ENCODE data around the gene TNFRSF25. TPM values are rescaled to one million over a fixed set of nuclear protein-coding genes. Genes with fewer than 3 reads are reported as not detected.

TNFRSF25 gene
- total and polyA plus RNA-seq, 2 experiments from 2014 or later, result 3.1 to 5.6 TPM

GRCh38 chr1:6471970-6472368 is 6.0 kb upstream of the TNFRSF25 start:
- Histone ChIP-seq H3K9me2 (ENCODE audit: insufficient read depth) (no peaks in the 10 kb centered on the region), H3K9me3 (ENCODE audit: low read depth) (no peaks in the 10 kb centered on the region), H3F3A (ENCODE audit: insufficient read depth) (no peaks in the 10 kb centered on the region), H3K4me2 (ENCODE audit: unreplicated experiment) (no peak overlapping the region), H3K9ac (no peak overlapping the region), H2AFZ (no peak overlapping the region), H3K79me2 (ENCODE audit: insufficient read depth) (no peaks in the 10 kb centered on the region), H3K36me3 (ENCODE audit: low read depth) (no peaks in the 10 kb centered on the region), H3K4me1 (ENCODE audit: insufficient read depth) (no peaks in the 10 kb centered on the region), H3K27ac (no peak overlapping the region), H3K4me3 (no peak overlapping the region), H3K27me3 (replicated peaks; ENCODE audit: insufficient read depth) (no peaks in the 10 kb centered on the region), H4K20me1 (ENCODE audit: insufficient read depth) (no peaks in the 10 kb centered on the region)
- DNase-seq, result no peak
- in situ Hi-C loops (cut with MboI), result no loop called here
- 72 to 81% methylated on average over 7 of the region's 7 CpGs for WGBS, 2 experiments (ENCODE audit: low coverage in 1 of 2, low lambda C conversion rate in 2 of 2, missing lambda C conversion rate in 2 of 2)
- TF ChIP-seq EZH2phosphoT487 (IDR thresholded peaks at IDR 0.05; ENCODE audit: insufficient read depth, low read depth) (no peak), EZH2 (IDR thresholded peaks at IDR 0.05; ENCODE audit: insufficient read depth, poor library complexity, severe bottlenecking) (no peak)

GRCh38 chr1:6471086-6471969 is 5.4 kb upstream of the TNFRSF25 start:
- in situ Hi-C loops (cut with MboI), result no loop called here
- H2AFZ ChIP-seq, result no peak overlapping the region
- H4K20me1 ChIP-seq (ENCODE audit: insufficient read depth), result no peaks in the 10 kb centered on the region
- H3K4me2 ChIP-seq (ENCODE audit: unreplicated experiment), result no peak overlapping the region
- 72 to 73% methylated on average over 27 to 67 of the region's 67 CpGs for WGBS, 2 experiments (ENCODE audit: low coverage in 1 of 2, low lambda C conversion rate in 2 of 2, missing lambda C conversion rate in 2 of 2)
- no peak overlapping the region for H3K27ac ChIP-seq
- H3K4me1 ChIP-seq (ENCODE audit: insufficient read depth), result no peaks in the 10 kb centered on the region
- H3K9me2 ChIP-seq (ENCODE audit: insufficient read depth), result no peaks in the 10 kb centered on the region
- no peak overlapping the region for H3K4me3 ChIP-seq
- no peaks in the 10 kb centered on the region for H3K9me3 ChIP-seq (ENCODE audit: low read depth)
- H3F3A ChIP-seq (ENCODE audit: insufficient read depth), result no peaks in the 10 kb centered on the region
- no peak for DNase-seq
- TF ChIP-seq EZH2 (IDR thresholded peaks at IDR 0.05; ENCODE audit: insufficient read depth, poor library complexity, severe bottlenecking) (no peak), EZH2phosphoT487 (IDR thresholded peaks at IDR 0.05; ENCODE audit: insufficient read depth, low read depth) (no peak)
- H3K79me2 ChIP-seq (ENCODE audit: insufficient read depth), result no peaks in the 10 kb centered on the region
- no peaks in the 10 kb centered on the region for H3K27me3 ChIP-seq (replicated peaks; ENCODE audit: insufficient read depth)
- H3K36me3 ChIP-seq (ENCODE audit: low read depth), result no peaks in the 10 kb centered on the region
- H3K9ac ChIP-seq, result no peak overlapping the region

- H3K9ac ChIP-seq, result no peak overlapping the region
- no peaks in the 10 kb centered on the region for H3K79me2 ChIP-seq (ENCODE audit: insufficient read depth)
- no peak overlapping the region for H3K4me2 ChIP-seq (ENCODE audit: unreplicated experiment)
- no peaks in the 10 kb centered on the region for H3K9me3 ChIP-seq (ENCODE audit: low read depth)
- no peaks in the 10 kb centered on the region for H3K9me2 ChIP-seq (ENCODE audit: insufficient read depth)
- H3K4me1 ChIP-seq (ENCODE audit: insufficient read depth), result no peaks in the 10 kb centered on the region
- in situ Hi-C loops (cut with MboI), result no loop called here
- H3K36me3 ChIP-seq (ENCODE audit: low read depth), result no peaks in the 10 kb centered on the region
- no peak for TF ChIP-seq EZH2phosphoT487 (IDR thresholded peaks at IDR 0.05; ENCODE audit: insufficient read depth, low read depth)
- TF ChIP-seq EZH2 (IDR thresholded peaks at IDR 0.05; ENCODE audit: insufficient read depth, poor library complexity, severe bottlenecking), result no peak
- no peak overlapping the region for H3K27ac ChIP-seq
- H3K4me3 ChIP-seq, result no peak overlapping the region
- no peaks in the 10 kb centered on the region for H4K20me1 ChIP-seq (ENCODE audit: insufficient read depth)
- no peaks in the 10 kb centered on the region for H3F3A ChIP-seq (ENCODE audit: insufficient read depth)
- no peak overlapping the region for H2AFZ ChIP-seq
- no peak for DNase-seq
- 75 to 85% methylated on average over 56 to 67 of the region's 67 CpGs for WGBS, 2 experiments (ENCODE audit: low coverage in 1 of 2, low lambda C conversion rate in 2 of 2, missing lambda C conversion rate in 2 of 2)
- no peaks in the 10 kb centered on the region for H3K27me3 ChIP-seq (replicated peaks; ENCODE audit: insufficient read depth)
Measured at GRCh38 chr1:6470132-6471085, 4.4 kb upstream of the TNFRSF25 start.

- 82 to 86% methylated on average over 13 of the region's 13 CpGs for WGBS, 2 experiments (ENCODE audit: low coverage in 1 of 2, low lambda C conversion rate in 2 of 2, missing lambda C conversion rate in 2 of 2)
- no peak for DNase-seq
- in situ Hi-C loops (cut with MboI), result no loop called here
- no peaks in the 10 kb centered on the region for H3K9me3 ChIP-seq (ENCODE audit: low read depth)
- H4K20me1 ChIP-seq (ENCODE audit: insufficient read depth), result no peaks in the 10 kb centered on the region
- TF ChIP-seq EZH2phosphoT487 (IDR thresholded peaks at IDR 0.05; ENCODE audit: insufficient read depth, low read depth) (no peak), EZH2 (IDR thresholded peaks at IDR 0.05; ENCODE audit: insufficient read depth, poor library complexity, severe bottlenecking) (no peak)
- H3K9ac ChIP-seq, result no peak overlapping the region
- no peaks in the 10 kb centered on the region for H3K4me1 ChIP-seq (ENCODE audit: insufficient read depth)
- no peak overlapping the region for H2AFZ ChIP-seq
- no peaks in the 10 kb centered on the region for H3K79me2 ChIP-seq (ENCODE audit: insufficient read depth)
- no peaks in the 10 kb centered on the region for H3K9me2 ChIP-seq (ENCODE audit: insufficient read depth)
- no peak overlapping the region for H3K27ac ChIP-seq
- no peak overlapping the region for H3K4me2 ChIP-seq (ENCODE audit: unreplicated experiment)
- H3F3A ChIP-seq (ENCODE audit: insufficient read depth), result no peaks in the 10 kb centered on the region
- no peak overlapping the region for H3K4me3 ChIP-seq
- H3K36me3 ChIP-seq (ENCODE audit: low read depth), result no peaks in the 10 kb centered on the region
- H3K27me3 ChIP-seq (replicated peaks; ENCODE audit: insufficient read depth), result no peaks in the 10 kb centered on the region
Measured at GRCh38 chr1:6468729-6469461, 2.9 kb upstream of the TNFRSF25 start.
